KBM-7 (cell line): ENCODE measurements around the gene ZBTB7C.
A peak's percentile ranks its signal among the peaks of the same experiment; 100 is the strongest.
"Not testable (repeated sequence)": the region's sequence is repeated elsewhere in the genome, so short reads cannot be mapped to it uniquely, and the experiment has no call there.

Source experiments
- DNase-seq: peaks from one replicate; pipeline ENCODE4 v3.0.0-alpha.2; 2015
- in situ Hi-C: fragments of 300-500 bp; cut with MboI; formaldehyde crosslinking; loops from 2 replicates; pipeline ENCODE4 v1.14.3; 2020; ENCODE audit warnings: low sequenced_read_pairs, low pct_unique_long_range_greater_than_20kb, mixed read lengths

The ZBTB7C gene

DNA sequence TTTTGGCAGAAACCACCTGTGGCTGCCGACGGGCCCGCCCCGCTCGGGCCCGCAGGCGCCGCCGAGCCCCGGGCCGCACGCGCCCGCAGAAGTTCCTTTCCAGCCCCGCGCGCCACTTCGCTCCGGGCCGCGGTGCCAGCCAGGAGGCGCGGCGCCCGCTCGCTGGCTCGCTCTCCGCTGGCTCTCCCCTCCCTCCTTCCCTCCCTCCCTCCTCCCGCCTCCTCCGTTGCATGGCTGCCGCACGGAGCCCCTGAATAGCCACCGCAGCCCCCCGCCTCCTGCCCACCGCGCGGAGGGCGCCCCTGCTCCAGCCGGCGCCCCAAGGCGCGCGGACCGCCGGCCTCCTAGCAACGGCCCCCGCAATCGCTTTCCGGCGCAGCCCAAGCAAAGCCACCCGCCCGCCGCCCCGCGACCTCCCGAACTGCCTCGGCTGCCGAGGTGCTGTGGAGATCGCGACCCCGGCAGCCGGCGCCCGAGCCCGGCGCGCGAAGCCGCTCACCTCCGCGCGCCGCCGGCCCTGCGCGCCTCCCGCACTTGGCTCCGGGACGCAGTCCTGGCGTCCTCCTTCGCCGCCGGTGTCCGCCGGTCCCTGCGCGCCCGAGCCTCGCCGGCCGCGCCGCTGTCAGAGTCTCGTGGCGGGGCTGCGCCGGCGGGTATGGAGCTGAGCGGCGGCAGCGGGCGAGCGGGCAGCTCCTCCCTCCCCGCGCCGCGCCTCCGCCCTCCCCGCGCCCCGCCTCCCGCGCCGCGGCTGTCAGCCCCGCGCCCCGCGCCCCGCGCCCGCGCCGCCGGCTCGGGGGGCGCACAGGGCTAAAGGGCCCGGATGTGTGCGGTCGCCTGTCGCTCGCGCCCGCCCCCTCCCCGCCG is at the start of gene ZBTB7C:
TSS of gene ZBTB7C (minus strand) at position 657 of the 864 bp plus-strand sequence.
- in situ Hi-C loops, result no loop called here
- no peak for DNase-seq

DNA sequence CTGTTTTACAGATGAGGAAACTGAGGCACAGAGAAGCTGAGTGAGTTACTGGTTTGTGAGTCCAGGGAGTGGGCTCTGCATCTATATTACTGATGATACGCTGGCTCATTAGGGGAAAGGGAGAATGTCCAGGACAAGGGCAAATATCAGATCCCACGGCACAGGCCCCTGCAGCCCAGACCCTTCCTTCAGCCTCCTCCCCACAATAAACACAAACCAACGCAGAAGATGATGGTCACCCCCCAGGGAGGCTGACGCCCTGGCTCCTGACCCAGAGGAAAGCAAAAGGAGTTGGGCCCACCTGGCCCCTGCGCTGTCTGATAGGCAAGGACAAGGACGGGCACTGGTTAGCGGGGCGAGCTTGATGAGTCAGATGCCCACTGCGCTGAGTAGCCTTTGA is 47.7 kb upstream of the ZBTB7C start:
- DNase-seq, result no peak
- in situ Hi-C loops, result no loop called here

DNA sequence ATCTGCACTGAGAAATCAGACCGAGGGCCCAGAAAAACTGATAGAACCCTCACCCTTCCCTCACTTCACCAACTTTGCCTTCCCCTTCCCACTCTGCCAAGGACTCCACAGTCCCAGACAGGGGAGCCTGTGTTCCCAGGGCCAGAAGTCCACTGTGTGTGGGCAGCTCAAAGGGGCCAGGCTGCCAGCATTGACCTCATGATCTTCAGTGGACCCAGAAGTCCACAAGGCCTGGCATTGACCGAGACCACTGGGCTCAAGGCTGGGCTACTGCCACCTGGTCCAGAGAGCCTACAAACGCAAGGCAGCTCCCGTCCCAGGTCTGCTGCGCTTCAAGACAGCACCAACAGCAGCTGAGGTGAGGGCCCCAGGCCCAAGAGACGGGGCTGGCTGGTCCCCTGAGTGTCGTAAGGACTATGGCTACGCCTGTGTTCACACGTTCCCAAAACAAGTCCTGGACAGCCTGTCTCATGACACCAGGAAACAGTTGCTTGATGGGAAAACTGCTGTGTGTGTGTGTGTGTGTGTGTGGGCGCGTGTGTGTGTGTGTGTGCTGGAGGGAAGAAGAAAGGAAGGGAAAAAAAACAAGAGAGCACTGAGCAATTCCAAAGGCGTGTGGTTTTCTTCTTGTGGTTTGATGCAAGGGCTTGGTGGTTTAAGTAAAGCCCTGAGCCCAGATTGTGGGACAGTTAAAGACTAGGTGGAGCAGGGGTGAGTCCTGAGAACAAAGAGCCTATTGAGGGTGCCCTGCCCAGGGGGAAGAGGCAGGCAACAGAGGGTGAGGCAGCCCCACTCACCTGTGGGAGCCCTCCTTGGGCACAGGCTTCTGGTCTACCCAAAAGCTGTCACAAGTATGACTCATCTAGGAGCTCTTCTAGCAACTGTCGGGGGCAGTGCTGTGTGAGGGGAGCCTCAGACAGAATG is 46.6 kb upstream of the ZBTB7C start:
- peak; percentile 82 for DNase-seq
- in situ Hi-C loops, result no loop called here

DNA sequence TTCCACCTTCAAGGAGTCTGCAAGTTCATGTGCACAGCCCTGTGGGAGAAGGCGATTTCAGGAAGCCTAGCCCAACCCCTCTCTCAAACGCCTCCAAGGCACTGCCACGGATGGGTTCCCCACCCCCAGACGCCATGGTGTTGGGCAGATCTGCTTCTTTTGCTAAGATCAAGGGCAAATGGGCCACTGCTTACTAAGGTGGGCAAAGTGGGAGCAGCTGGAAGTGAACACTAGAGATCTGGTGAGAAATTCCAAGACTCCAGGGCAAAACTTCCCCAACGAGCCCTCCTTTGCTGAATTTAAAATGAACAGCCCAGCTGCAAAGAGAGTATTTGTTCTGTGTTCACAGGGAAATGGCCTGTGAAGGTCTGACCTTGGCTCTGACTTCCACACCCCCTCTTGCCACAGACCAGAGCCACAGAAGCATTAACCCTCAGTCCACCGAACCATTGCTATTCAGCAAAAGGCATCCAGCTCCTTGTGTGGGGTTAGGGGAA is 45.1 kb upstream of the ZBTB7C start:
- in situ Hi-C loops, result no loop called here
- no peak for DNase-seq

DNA sequence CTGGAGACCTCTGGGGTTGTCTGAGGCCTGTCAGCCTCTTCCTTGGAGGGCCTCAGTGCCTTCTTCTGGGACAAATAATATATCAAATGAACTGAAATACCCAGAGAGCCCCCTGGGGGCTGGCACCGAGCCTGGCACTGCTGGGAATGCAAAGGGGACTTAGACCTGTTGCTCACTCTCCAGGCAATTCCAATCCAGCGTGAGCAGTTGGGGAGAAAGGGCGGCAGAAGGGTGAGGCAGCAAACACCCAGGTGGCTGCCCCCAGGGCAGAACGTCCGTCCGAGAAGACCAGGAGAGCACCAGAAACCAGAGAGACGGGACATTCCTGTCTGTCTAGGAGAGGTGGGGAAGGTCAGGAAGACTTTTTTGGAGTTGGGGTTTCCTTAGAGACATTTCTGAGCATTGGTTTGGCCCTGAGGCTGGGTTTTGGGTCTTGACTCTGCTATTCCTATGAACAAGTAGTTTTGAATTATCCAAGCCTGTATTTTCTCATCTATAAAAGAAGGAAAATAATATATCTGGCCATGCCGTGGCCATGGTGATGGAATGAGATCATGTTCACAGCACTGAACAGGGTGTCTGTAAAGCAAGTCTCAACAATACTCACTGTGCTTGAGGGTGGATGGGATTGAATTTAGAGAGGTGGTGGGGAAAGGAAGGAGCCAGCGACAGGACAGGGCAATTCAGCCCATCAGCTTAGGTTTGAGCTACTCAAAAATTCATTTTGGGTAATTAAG is 44.3 kb upstream of the ZBTB7C start:
- DNase-seq, result no peak
- in situ Hi-C loops, result no loop called here

DNA sequence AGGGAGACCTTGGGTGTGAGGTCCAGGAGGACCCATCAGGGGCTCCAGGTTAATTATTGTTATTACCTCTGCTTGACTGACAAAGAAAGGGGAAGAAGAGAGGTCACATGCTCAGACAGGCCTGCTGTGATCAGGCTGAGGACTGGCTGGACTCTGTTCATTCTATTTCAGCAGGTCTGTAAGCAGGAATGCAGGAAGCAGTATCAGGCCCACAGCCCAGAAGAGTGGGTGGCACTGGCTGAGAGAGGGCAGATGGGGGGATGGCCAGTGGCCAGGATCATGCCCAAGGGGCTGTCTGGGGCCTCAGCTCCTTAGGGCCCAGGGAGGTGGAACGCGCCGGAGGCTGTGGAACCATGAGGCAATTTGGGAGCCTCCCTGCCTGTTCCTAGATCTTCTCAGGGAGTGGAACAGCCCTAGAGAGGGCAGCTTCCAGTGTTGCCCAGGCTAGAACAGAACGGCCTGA is 43.7 kb upstream of the ZBTB7C start:
- DNase-seq, result peak; percentile 15
- in situ Hi-C loops, result no loop called here

DNA sequence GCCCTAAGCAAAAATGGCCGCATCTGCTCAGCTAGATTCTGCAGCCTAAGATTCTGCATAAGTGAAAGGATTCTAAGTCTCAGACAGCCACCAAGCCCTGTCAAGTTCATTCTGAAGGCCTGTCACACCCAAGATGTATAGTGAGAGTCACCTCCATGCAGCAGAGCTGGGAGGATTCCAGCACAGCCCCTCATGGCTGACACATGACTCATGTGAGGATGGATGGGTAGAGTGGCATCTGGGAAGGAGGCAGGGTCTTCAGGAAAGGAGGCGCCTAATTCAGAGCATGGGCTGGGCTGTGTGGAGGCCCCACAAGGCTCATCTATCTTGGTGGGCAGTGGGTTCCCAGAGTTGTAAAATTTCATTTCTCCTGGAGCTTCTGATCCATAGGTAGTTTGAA is 41.5 kb upstream of the ZBTB7C start:
- DNase-seq, result no peak
- in situ Hi-C loops, result no loop called here

DNA sequence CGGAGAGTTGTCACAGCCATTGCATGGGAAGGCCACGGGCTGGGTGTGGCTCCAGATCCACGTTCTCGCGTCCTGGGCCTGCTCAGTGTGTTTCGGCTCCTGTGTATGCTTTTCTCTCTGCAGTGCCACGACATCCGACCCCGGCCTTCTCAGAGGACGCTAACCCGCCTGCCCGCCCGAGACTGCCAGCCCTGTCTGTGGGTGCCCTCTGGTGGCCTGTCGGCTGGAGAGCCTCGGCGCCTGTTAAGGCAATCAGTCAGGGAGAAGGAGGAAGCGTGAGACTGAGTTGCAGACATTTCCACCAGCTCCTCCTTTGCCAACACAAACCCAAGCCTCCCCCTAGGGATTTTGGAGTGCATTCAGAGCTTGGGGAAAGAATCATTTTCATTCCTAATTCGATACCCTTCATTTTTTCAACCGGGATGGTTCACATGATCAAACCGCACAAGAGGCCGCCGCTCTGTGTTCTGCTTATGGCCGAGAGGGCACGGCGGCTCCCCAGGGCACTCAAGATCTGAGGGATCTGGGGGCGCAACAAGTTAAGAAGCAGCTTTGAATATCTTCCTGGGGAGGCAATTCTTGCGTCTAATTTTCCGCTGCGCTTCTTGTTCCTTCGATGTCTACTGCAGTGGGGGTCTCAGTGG is 37.5 kb upstream of the ZBTB7C start:
- DNase-seq, result peak; percentile 90
- in situ Hi-C loops, result loop anchor here (10.0 to 25.0 kb wide), 3 partner anchors 209 to 659 kb away; no protein-coding TSS in a partner anchor

DNA sequence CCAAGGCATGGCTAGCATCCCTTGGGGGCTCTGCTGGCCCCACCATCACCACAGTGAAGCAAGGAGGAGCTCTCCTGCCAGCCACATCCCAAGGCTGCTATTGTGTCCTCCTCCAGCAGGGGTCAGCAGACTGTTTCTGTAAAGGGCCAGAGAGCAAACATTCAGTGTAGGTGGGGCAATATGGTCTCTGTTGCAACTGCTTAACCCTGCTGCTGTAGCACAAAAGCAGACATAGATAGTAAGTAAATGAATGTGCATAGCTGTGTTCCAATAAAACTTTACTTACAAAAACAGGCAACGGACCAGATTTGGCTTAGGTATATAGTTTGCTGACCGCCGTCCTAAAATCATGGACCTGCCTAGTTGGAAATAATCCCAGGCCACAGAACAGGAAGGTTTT is 36.4 kb upstream of the ZBTB7C start:
- in situ Hi-C loops, result loop anchor here (10.0 to 25.0 kb wide), 3 partner anchors 208 to 658 kb away; no protein-coding TSS in a partner anchor
- DNase-seq, result peak; percentile 83

DNA sequence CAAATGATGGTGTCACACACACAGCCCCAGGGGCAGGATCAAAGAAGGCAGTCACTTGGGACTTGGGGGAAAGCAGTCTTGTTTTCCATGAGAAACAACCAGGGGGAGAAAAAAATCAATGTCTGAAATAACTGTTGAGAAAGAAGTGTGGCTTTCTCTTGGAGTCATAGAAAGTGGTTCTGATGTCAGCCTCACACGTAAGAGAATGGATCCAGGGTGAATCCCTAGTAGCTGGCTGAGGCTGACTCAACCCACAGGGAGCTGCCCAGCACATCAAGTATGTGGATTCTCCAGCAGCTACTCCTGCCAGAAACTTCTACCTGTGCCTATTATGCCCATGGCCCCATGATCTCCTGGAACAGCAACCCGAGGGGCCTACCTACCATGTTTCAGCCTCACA is 33.6 kb upstream of the ZBTB7C start:
- in situ Hi-C loops, result loop anchor here (10.0 to 25.0 kb wide), 3 partner anchors 205 to 655 kb away; no protein-coding TSS in a partner anchor
- DNase-seq, result no peak

DNA sequence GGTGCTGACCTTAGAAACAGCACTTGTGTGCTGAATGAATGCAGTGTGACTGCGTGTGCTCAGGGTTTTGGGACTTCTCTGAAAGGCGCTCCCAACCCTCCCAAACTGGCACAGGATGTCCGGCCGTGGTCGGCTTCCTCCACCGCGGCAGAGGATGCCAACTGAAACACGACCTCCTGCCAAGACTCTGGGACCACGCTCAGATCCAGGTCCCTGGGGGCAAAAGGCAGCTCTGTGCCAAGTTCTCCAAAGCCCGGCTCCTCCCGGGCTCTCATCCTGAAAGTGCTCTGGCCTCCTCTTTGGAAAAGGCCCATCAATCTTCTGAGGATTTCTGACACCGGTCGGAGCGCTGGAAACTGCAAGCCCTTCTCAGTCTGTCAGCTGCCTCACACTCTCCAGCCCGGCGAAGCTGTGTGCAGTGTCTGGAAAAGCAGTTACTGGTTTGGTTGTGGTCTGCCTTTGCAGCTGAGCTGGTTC is 32.3 kb upstream of the ZBTB7C start:
- in situ Hi-C loops, result loop anchor here (10.0 to 25.0 kb wide), 3 partner anchors 204 to 654 kb away; no protein-coding TSS in a partner anchor

DNA sequence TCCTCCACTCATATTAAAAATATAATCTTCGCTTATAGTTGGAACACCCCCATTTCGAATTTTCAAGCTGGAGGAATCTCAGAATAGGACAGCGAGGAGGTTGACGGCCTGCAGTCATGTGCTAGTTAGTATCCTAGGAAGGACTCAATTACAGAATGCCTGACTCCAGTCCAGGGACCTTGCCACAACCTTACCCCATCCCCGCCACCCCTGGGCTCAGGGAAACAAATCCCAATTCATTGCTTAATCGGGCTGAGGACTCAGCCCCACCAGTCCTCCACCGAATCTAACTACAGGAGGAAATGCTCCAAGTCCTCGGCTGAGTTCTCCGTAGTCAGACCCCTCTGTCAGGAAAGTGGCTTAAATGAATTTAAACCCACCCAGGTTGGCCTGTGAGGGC is 31.7 kb upstream of the ZBTB7C start:
- no peak for DNase-seq
- in situ Hi-C loops, result loop anchor here (10.0 to 25.0 kb wide), 3 partner anchors 204 to 654 kb away; no protein-coding TSS in a partner anchor

More for the DNA sequence above, 32.3 kb upstream of the ZBTB7C start:
- no peak for DNase-seq

DNA sequence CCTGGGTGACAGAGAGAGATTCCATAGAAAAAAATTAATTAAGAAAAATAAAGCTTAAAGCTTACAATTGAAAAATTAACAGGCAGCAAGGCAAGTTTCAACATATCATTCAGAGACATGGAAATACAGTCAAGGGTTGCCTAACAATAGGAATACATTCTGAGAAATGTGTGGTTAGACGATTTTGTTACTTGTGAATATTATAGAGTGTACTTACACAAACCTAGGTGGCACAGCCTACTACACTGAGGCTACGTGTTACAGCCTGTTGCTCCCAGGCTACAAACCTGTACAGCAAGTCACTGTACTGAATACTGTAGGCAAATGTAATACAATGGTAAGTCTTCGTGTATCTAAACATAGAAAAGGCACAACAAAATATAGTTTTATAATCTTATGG is 27.7 kb upstream of the ZBTB7C start:
- in situ Hi-C loops, result loop anchor here (25.0 kb wide), 2 partner anchors 200 to 650 kb away; no protein-coding TSS in a partner anchor
- DNase-seq, result no peak

DNA sequence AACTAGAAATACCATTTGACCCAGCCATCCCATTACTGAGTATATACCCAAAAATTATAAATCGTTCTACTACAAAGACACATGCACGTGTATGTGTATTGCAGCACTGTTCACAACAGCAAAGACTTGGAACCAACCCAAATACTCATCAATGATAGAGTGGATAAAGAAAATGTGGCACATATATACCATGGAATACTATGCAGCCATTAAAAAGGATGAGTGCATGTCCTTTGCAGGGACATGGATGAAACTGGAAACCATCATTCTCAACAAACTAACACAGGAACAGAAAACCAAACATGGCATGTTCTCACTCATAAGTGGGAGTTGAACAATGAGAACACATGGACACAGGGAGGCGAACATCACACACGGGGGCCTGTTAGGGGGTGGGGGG is 25.2 kb upstream of the ZBTB7C start:
- DNase-seq, result not testable (repeated sequence)
- in situ Hi-C loops, result loop anchor here (25.0 kb wide), 2 partner anchors 197 to 647 kb away; no protein-coding TSS in a partner anchor

DNA sequence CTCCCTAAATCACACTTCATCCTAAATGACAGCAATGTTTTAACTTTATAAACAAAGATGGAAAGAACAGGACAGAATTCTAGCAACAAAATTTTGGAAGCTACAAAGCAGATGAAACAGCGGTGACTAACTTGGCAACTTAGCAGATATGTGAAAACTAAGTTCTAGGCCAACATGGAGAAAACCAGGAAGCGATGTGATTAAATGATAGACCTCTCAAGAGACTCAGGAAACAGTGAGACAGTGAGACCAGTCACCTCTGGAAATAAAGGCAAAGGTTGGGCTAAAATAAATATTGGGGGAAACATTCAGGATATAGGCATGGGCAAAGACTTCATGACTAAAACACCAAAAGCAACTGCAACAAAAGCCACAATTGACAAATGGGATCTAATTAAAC is 24.4 kb upstream of the ZBTB7C start:
- in situ Hi-C loops, result loop anchor here (25.0 kb wide), 2 partner anchors 196 to 646 kb away; no protein-coding TSS in a partner anchor
- DNase-seq, result no peak

DNA sequence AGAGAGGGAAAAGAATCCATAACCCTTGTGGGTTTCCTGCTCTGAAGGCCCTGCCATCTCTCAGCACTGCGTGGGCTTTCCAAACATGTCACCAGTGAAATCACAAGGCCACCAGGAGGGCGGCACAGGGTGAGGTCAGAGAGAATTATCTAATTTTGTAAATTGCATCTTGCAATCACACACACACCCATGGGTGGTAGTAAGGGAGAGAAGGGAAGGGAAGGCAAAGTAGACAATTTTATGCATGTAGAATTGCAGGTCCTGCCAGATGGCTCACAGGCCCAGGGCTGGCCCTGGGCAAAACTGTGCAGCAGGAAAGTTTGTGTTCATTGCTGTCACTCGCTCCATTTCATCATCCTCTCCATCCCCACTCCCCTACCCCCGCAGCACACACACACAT is 21.0 kb upstream of the ZBTB7C start:
- no peak for DNase-seq
- in situ Hi-C loops, result loop anchor here (25.0 kb wide), 2 partner anchors 193 to 643 kb away; no protein-coding TSS in a partner anchor

DNA sequence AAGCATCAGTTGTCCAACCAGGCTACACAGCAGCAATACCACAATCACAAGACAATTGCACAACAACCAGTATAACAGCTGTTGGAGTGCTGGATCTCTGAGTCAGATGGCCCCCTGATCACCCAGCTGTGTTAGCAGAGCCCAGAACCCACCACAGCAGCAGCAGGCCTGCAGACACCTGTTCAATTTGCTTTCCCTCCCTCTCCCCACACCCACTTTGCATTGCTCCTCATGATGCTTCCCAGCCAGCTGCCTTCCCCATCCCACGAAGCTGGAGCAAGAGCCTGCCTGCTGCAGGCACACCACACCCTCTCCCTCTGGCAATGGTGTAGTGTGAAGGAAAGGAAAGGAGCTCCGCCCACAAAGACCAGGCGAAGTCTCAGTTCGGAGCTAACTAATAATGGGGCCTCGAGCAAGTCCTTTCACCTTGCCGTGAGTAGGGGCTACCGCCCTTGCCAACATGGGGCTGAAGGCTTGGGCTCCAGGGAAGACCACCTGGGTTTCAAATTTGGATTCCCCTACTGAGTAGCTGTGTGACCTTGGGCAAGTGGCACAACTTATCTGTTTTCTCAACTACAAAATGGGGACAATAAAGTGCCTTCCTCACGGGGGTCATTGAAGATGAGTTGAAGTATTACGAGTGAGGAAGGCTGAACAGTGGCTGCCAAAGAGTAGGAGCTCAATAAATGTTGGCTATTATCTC is 19.4 kb upstream of the ZBTB7C start:
- in situ Hi-C loops, result loop anchor here (25.0 kb wide), 2 partner anchors 191 to 641 kb away; no protein-coding TSS in a partner anchor
- DNase-seq, result no peak
